Stimulated activated CD4-positive, alpha-beta T cell treated with anti-CD3 and anti-CD28 coated beads, Interleukin-1b, Interleukin-23, amount 100 ng/mL, for 24 hours (primary cell): Measurements from ENCODE around the gene KDM5B.
"Not testable (repeated sequence)": the region's sequence is repeated elsewhere in the genome, so short reads cannot be mapped to it uniquely, and the experiment has no call there.

Experiments
- DNase-seq, 4 experiments: peaks; one replicate each; pipeline ENCODE4 v3.0.0-alpha.2; 2020; ENCODE audit warnings: low read depth in 4 of 4, low spot score in 1 of 4

The KDM5B gene

GRCh38 chr1:202812176-202813026 is 4.2 kb upstream of the KDM5B start:
- DNase-seq, result no peak

DNA sequence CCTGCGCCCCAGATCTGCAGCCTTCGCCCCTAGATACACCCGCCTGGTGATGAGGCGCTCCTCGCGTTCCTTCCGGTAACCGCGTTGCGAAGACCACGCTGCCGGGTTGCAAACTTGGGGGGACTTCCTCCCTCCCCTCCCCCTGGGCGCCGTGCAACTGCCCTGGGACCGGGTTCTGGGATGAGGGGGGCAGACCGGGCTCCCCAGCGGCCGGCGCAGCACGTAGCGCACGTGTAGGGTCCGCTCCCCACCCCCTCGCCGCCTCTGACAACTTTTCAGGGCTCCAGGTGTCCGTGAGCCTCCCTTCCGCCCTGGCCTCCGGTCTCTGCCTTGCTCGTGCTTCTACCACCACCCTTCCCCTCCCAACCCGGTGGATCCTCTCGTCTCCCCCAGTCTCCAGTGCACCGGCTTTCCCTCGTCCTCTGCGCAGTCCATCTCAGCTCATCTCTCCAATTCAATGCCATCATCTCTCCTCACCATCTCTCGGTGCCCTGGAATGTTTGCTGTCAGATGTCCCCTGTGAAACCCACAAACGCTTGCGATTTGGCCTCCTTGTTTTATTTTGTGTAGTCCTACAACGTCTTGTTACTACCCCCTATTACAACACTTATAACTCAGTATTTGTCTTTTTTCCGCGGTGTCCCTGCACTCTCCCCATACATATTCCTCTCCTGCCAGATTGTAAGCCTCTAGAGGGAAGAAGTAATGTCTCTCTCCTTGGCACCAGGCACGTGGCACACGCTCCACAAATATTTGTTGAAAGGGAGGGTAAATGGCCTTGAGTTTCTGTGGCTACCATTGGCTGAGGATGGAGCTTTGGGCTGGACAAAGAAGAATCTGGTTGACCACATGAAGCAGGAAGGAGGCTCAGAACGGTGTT is 3.3 kb upstream of the KDM5B start:
- DNase-seq, result peak in 1 of 4 experiments; percentile 36

- DNase-seq, result peak; percentile 67 to 82 (median 74)
These were observed 2.5 kb upstream of the KDM5B start, which contains the start of gene PCAT6 for GRCh38 chr1:202810615-202811295. Gene PCAT6, plus strand, starts transcription at chr1:202810954.

GRCh38 chr1:202810193-202810614 is 2.0 kb upstream of the KDM5B start:
- no peak for DNase-seq

- DNase-seq, result no peak
These were observed 1.5 kb upstream of the KDM5B start for GRCh38 chr1:202809597-202810159.

- peak in 3 of 4 experiments; percentile 12 to 35 (median 14) for DNase-seq
These were observed 733 bp downstream of the KDM5B start for GRCh38 chr1:202807451-202807925.

- DNase-seq, result peak in 2 of 4 experiments; percentile 6 to 14
These were observed 1.3 kb downstream of the KDM5B start for GRCh38 chr1:202806845-202807450.

GRCh38 chr1:202805886-202806844 is 2.1 kb downstream of the KDM5B start:
- peak in 1 of 4 experiments; percentile 16 for DNase-seq

DNA sequence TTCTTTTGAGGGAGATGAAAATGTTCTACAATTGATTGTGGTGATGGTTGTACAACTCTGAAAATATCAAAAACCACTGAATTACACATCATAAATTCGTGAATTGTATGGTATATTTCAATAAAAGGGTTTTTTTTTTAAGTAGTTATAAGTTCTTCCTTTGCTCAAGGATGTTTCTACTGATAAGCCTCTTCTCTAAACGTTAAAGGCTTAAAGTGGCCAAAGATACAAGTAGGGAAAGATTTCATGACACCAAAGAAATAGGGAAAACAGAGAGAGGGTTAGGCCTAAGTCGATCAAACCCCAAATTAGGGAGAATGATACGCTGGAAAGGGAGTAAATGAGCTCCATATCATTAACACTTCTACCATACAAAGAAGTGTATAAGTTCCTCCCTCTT is 4.1 kb downstream of the KDM5B start:
- no peak for DNase-seq

DNA sequence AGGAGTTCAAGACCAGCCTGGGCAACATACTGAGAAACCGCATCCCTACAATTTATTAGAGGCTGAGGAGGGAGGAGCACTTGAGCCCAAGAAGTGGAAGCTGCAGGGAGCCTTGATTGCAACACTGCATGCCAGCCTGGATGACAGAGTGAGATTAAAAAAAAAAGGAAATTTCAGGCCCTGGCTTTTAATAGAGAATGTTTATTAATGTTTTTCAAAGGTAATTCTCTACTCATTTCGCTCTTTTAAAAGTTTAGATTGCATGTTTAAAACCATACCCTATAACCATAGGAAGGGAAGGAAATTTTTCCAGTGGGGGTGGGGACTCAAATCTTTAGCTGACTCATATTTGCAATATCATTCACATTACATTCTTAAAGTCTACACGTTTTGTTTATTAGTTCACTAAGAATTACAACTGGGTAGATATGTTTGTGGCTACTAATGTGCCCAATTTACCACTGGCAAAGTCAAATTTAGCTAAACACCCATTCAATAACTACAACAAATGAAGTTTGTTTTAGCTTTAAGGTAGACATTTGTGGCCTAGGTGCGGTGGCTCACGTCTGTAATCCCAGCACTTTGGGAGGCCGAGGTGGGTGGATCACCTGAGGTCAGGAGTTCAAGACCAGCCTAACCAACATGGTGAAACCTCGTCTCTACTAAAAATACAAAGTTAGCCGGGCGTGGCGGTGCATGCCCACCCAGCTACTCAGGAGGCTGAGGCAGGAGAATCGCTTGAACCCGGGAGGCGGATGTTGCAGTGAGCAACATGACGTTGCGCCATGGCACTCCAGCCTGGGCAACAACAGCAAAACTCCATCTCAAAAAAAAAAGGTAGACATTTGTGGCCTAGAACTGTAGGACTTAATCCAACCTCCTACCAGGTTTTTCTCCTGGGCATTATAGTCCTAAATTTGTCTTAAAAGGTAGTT is 5.0 kb downstream of the KDM5B start:
- DNase-seq, result no peak

- DNase-seq, result no peak
These were observed 6.2 kb downstream of the KDM5B start for GRCh38 chr1:202802034-202802433.

DNA sequence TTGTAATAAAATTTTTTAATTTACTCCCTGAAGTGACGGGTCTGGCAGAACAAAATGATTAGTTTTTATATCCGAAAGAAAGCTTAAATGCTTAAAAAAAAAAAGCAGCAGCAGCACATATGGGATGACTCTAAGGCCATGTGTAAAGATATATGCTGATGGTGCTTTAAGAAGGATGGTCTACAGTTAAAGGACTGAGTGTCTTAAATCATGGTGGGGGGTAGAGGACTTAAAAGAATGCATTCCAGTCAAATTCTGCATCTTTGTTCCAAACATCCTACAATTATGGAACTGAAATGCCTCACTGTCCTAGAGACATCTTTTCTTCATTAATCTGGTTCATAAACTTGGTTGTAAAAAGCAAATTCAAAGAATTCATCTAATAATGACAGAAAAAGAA is 7.0 kb downstream of the KDM5B start:
- DNase-seq, result no peak

DNA sequence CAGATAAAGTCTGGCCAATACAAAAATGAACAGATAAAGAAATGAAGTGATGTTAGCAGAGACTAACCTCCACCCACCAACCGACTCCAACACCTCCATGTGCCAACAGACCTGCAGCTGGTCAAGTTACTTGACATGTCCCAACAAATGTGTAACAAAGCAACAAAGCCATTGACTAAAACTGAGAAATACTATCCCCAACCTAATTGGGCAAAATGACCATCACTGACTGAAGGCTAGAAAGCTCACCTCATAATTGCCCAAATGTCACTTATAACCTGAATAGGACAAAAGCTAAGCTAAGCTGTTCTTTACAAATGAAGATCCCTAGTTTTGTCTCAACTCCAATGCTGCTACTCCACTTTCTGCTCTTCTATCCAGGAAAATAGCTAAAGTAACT is 7.5 kb downstream of the KDM5B start:
- DNase-seq, result no peak

DNA sequence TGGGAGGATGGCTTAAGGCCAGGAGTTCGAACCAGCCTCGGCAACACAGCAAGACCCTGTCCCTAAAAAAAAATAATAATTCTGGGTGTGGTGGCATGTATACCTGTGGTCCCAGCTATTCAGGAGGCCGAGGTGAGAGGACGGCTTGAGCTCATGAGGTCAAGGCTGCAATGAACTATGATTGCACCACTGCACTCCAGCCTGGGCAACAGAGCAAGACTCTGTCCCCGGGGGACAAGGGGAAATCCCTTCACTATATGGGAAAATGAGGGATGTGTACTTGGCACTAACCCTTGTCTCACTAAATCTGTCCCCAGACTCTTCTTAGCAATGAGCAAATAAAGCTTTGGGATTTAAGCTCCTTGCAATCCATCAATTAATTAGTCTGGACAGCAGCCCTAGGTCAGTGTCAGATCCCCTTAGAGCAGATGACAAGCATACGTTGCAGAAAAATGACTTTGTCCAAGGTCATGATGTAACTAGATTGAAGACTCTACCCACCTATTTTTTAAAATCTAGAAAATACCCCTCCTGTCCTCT is 9.4 kb downstream of the KDM5B start:
- DNase-seq, result no peak

- DNase-seq, result no peak
These were observed 10.0 kb downstream of the KDM5B start for GRCh38 chr1:202798260-202798659.

DNA sequence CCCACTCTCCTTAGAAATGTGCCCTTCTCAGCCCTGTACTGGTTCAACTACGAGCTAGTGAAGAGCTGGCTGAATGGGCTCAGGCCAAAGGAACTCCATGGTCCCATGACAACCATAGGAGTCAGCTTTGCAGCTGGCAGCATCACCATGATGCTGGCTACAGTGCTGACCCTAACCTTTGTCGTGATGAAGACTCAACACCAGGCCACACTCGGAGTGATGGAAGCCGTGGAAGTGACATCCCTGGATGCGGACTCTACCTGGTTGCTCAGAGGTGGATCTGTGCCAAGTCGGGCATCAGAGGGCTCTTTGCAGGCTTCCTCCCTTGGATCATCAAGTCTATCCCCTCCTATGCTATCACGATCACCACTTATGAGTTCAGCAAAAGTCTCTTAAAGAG is 11.6 kb downstream of the KDM5B start:
- DNase-seq, result no peak

GRCh38 chr1:202794931-202795330 is 13.3 kb downstream of the KDM5B start:
- not testable (repeated sequence) for DNase-seq
